ENCODE measurements around the gene CFL1.
A peak's percentile ranks its signal among the peaks of the same experiment; 100 is the strongest.
"Not testable (repeated sequence)": the region's sequence is repeated elsewhere in the genome, so short reads cannot be mapped to it uniquely, and the experiment has no call there.

The CFL1 gene

DNA sequence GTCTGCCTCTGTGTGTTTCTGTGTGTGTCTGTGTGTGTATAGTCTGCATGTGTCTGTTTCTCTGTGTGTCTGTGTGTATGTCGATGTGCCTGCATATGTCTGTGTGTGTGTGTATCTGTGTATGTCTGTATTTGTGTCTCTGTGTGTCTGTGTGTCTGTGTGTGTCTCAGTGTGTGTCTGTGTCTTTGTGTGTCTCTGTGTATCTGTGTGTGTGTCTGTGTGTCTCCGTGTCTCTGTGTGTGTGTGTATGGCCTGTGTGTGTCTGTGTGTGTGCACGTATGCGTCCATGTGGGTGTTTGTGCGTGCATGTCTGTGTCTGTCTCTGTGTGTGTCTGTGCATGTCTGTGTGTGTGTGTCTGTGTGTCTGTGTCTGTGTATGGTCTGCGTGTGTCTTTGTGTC is 23.8 kb downstream of the CFL1 start:
- H3K4me3 ChIP-seq (ENCODE audit: low read depth, low read length), result peak overlapping the region; percentile 59
- DNase-seq (ENCODE audit: low read depth), result no peak
- TF ChIP-seq, protein P1, sequence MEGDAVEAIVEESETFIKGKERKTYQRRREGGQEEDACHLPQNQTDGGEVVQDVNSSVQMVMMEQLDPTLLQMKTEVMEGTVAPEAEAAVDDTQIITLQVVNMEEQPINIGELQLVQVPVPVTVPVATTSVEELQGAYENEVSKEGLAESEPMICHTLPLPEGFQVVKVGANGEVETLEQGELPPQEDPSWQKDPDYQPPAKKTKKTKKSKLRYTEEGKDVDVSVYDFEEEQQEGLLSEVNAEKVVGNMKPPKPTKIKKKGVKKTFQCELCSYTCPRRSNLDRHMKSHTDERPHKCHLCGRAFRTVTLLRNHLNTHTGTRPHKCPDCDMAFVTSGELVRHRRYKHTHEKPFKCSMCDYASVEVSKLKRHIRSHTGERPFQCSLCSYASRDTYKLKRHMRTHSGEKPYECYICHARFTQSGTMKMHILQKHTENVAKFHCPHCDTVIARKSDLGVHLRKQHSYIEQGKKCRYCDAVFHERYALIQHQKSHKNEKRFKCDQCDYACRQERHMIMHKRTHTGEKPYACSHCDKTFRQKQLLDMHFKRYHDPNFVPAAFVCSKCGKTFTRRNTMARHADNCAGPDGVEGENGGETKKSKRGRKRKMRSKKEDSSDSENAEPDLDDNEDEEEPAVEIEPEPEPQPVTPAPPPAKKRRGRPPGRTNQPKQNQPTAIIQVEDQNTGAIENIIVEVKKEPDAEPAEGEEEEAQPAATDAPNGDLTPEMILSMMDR (IDR thresholded peaks at IDR 0.05; ENCODE audit: insufficient read depth, low read depth, low read length, missing control alignments), result no peak

DNA sequence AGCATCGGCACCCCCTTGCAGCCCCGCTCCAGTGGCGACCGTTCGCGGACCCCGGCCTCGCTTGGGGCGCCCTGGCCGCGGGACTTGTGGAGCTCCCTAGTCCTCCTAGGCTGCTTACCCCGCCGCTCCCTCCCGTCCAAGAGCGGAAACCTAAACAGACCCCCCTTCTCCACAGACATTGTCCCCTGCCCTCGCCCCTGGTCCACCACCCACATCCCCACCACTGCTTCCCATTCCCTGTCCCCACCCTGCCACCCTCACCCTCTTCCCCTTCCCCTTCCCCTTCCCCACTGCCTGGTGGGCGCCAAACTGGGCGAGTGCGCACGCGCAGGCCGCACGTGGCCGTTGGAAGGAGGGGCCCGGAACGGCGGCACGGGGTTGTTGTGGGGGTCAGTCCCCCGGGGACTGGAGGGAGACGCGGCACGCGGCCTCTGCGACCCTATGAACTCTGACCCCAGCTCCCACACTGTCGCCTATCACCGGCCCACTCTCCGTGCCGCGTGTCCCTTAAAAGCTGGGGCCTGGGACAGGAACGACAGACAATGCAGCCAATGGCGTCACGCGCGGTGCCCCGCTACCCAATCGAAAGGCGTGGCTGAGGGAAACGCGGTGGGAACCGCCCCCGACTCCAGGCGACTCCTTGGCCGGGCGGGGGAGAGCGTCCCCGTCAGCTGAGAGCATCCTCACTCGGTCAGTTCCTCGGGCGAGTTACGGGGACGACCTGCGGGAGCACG is 24.5 kb downstream of the CFL1 start, which contains the start of gene SNX32:
Gene SNX32 (plus strand): TSS at position 667 of the 734 bp plus-strand sequence. CDS start 103 bp downstream, outside the sequence.
- TF ChIP-seq, protein P1 (IDR thresholded peaks at IDR 0.05; ENCODE audit: insufficient read depth, low read depth, low read length, missing control alignments), result no peak
- peak; percentile 92 for DNase-seq (ENCODE audit: low read depth)
- H3K4me3 ChIP-seq (ENCODE audit: low read depth, low read length), result peak within 1 kb of the TSS; percentile 59

DNA sequence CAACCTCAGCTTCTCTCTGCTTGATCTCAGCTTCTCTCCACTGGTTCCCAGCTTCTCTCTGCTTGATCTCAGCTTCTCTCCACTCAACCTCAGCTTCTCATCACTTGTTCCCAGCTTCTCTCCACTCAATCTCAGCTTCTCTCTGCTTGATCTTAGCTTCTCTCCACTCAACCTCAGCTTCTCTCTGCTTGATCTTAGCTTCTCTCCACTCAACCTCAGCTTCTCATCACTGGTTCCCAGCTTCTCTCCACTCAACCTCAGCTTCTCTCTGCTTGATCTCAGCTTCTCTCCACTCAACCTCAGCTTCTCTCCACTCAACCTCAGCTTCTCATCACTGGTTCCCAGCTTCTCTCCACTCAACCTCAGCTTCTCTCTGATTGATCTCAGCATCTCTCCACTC is 25.7 kb downstream of the CFL1 start:
- DNase-seq (ENCODE audit: low read depth), result not testable (repeated sequence)

DNA sequence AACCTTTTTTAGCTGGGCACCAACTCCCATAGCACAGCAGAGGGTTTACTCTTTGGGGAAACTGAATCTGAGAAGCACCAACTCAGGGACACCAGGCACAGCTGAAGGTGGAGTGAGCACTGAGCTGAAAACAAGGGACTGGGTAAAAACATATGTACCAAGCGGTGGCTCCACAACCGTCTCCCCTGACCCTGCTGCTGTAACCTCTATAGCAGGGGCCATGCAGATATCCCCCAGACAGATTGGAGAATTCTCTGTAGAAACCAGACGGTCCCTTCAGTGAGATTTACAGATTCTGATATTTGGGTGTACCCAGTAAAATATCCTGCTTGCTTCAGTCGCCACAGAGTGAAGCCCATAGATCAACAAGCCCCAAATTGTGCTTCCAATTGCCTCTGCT is 28.5 kb downstream of the CFL1 start:
- no peak for DNase-seq (ENCODE audit: low read depth)
- TF ChIP-seq, protein P1 (IDR thresholded peaks at IDR 0.05; ENCODE audit: insufficient read depth, low read depth, low read length, missing control alignments), result no peak
- no peak overlapping the region for H3K4me3 ChIP-seq (ENCODE audit: low read depth, low read length)

More for the DNA sequence above, 25.7 kb downstream of the CFL1 start:
- not testable (repeated sequence) for H3K4me3 ChIP-seq (ENCODE audit: low read depth, low read length)

DNA sequence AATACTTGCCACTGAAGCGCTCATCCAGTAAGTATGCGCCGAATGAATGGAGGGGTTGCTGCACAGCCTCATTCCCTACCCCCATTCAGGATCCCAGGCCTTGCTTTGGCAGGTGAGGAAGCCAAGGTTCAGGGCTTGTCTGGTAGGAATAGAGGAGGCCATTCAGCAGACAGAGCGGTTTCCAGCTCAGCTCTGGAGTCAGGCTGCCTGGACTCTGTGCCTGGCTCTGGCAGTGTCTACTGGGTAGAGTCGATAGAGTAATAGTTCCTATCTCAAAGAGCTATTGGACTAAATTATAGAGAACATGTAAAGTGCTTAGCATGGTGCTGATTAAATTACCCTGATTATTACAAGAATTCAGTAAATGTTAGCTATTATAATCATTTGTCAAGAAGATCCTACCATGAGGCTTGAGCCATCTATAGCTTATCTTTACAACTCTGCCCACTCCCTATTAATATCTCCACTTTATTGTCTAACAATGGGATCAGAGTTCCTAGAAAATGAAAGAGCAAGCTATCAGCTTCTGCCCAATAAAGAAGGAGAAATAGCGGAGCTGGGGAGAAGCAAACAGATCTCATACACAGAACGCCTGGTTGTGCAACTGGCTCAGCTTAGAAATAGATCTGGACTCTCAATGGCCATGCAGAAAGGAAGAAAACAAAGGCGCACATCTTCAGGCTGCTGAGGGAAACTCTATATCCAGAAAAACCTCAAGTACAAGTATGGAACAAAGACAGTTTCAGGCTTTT is 30.8 kb downstream of the CFL1 start:
- TF ChIP-seq, protein P1 (IDR thresholded peaks at IDR 0.05; ENCODE audit: insufficient read depth, low read depth, low read length, missing control alignments), result no peak
- no peak overlapping the region for H3K4me3 ChIP-seq (ENCODE audit: low read depth, low read length)
- no peak for DNase-seq (ENCODE audit: low read depth)

DNA sequence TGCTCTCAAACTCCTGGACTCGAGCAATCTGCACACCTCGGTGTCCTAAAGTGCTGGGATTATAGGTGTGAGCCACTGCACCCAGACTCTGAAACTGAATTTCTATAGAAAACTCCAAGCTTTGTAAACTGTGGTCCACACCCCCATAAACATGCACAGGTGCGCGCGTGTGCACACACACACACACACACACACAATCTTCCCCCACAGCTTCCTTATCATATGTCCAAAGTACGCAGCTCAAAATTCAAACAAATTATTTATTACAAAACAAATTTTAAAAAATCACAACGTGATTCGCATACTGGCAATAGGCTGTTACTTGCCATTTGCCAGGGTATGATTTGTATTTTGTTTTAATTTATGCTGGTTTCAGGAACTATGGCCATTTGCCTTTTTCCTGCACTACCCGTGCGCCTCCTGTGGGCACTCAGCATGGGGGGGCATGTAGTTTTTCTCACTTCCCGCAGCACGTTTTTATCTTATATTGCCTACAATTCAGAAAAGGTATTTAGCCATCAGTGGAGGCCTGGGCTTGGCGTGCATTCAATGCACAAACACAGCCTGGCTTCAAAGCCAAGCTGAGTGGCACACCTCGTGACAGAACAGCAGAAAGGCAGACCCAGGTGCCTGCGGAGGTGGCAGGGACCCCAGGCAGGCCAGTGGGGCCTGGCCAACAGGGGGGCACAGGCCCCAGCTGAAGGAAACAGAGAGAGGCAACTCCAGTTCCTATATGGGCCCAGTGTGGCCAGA is 35.0 kb downstream of the CFL1 start:
- TF ChIP-seq, protein P1 (IDR thresholded peaks at IDR 0.05; ENCODE audit: insufficient read depth, low read depth, low read length, missing control alignments), result no peak
- no peak for DNase-seq (ENCODE audit: low read depth)
- H3K4me3 ChIP-seq (ENCODE audit: low read depth, low read length), result no peak overlapping the region

DNA sequence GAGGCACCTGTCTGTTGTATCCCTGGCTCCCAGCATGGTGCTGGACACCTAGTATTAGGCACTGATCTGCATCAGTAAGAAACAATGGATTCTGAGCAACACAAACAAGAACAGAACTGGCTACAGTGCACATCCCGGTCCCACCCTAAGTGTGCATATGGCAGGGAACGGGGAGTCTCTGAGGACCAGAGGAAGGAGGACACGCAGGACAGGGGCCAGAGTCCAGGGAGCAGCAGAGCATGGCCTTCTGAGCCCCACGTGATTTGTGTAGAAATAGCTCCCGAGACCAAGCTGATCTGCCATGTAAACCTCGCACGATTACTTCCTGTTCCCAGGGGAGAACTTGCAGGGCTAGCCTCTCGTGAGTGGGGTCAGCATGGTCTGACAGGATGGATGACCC is 36.9 kb downstream of the CFL1 start:
- no peak overlapping the region for H3K4me3 ChIP-seq (ENCODE audit: low read depth, low read length)
- TF ChIP-seq, protein P1 (IDR thresholded peaks at IDR 0.05; ENCODE audit: insufficient read depth, low read depth, low read length, missing control alignments), result no peak
- no peak for DNase-seq (ENCODE audit: low read depth)
